Esophagus muscularis mucosa (tissue), 4 donors: ENCODE measurements around the gene KCNJ3. TPM values are rescaled to one million over a fixed set of nuclear protein-coding genes. Genes with fewer than 3 reads are reported as not detected.

Experiments used
- DNase-seq: peaks from one replicate; pipeline ENCODE4 v3.0.0-alpha.2; 2017; ENCODE audit errors: extremely low spot score
- H3K27ac ChIP-seq, 4 donors: fragments of 200-600 bp; sonication (generic); replicated peaks in 1 of 4; 1 replicate in 3 of 4; 2 replicates in 1 of 4; pipeline ENCODE4 v1.5.1; 2016 to 2019; ENCODE audit warnings: mild to moderate bottlenecking in 1 of 4
- H3K27me3 ChIP-seq, 4 donors: fragments of 200-600 bp; sonication (generic); one replicate each; pipeline versions ENCODE4 v1.5.1 to v1.6.0; 2016 to 2019
- H3K36me3 ChIP-seq, 4 donors: fragments of 200-600 bp; sonication (generic); one replicate each; pipeline ENCODE4 v1.5.1; 2016 to 2019
- H3K4me1 ChIP-seq, 4 donors: fragments of 200-600 bp; sonication (generic); one replicate each; pipeline ENCODE4 v1.5.1; 2016 to 2019
- H3K4me3 ChIP-seq, 4 donors: fragments of 200-600 bp; sonication (generic); 1 replicate in 2 of 4; 2 replicates in 2 of 4; pipeline ENCODE4 v1.5.1; 2016 to 2019; ENCODE audit warnings: mild to moderate bottlenecking in 4 of 4, moderate library complexity in 1 of 4
- H3K9me3 ChIP-seq, 4 donors: fragments of 200-600 bp; sonication (generic); 1 replicate in 3 of 4; 2 replicates in 1 of 4; pipeline ENCODE4 v1.5.1; 2016 to 2019
- EP300 ChIP-seq: sonication (generic); formaldehyde crosslinking; IDR thresholded peaks from one replicate; pipeline ENCODE4 v1.6.1; 2017; ENCODE audit warnings: antibody characterized with exemption
- POLR2A ChIP-seq: fragments of 450-650 bp; IDR thresholded peaks from one replicate; pipeline ENCODE4 v1.6.1; 2017; ENCODE audit warnings: antibody characterized with exemption, moderate library complexity, mild to moderate bottlenecking, low read depth
- POLR2AphosphoS5 ChIP-seq, 2 donors: sonication (generic); formaldehyde crosslinking; IDR thresholded peaks; one replicate each; pipeline ENCODE4 v1.6.1; 2017; ENCODE audit warnings: antibody characterized with exemption in 2 of 2
- WGBS: methylation state at CpG from one replicate; pipeline ENCODE4 v1.1.5; 2018; 5-methylcytosine and 5-hydroxymethylcytosine counted together
- intact Hi-C: fragments of 100-400 bp; cut with DNase I; formaldehyde crosslinking; loops from one replicate; pipeline ENCODE4 v1.15.1; 2023
- total RNA-seq, 4 donors: library from RNA; depleted of rRNA; stranded (reverse); fragments of >200 nt; gene quantifications; one replicate each; pipeline versions ENCODE4 v1.1.0 to v1.2.1, GENCODE V29; 2016
- TF ChIP-seq, protein P1 (sequence below), 3 experiments: fragments of 200-600 bp in 2 of 3; fragments of 450-650 bp in 1 of 3; sonication (generic) in 2 of 3; IDR thresholded peaks; one replicate each; pipeline ENCODE4 v1.5.1; 2017 to 2019; ENCODE audit warnings: antibody characterized with exemption in 3 of 3, mild to moderate bottlenecking in 2 of 3, moderate library complexity in 1 of 3

The KCNJ3 gene
- total RNA-seq, 4 donors from 2014 or later: 1.1 to 5.6 (median 4.7) TPM

DNA sequence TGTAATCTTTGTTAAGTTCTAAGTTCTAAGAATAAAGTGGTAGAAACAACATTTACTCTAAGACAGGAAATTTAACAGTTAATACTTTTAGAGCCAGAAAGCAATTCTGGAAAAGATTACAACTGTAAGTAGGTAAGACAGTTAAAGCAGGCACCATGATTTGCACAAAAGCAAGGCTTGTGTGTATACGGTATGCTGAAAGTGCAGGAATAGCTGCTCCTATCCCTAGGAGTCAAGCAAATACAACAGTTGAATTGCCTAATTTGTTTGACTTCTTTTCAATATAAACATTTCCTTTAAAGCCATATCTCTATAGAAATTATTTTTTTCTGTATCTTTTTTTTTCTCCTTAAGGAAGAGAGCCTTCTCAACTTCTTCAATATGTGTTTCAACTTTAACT, 116.4 kb downstream of the KCNJ3 start:
- no peak overlapping the region for H3K27ac ChIP-seq
- intact Hi-C loops: no loop called here
- WGBS: 64% methylated on average over 1 of the region's 1 CpG
- H3K4me3 ChIP-seq: no peak overlapping the region
- H3K9me3 ChIP-seq: no peaks in the 10 kb centered on the region
- H3K4me1 ChIP-seq: no peaks in the 10 kb centered on the region
- no peak for DNase-seq
- H3K36me3 ChIP-seq: no peaks in the 10 kb centered on the region
- TF ChIP-seq POLR2AphosphoS5 (IDR thresholded peaks at IDR 0.05) (no peak), EP300 (no peak), POLR2A (no peak)
- TF ChIP-seq, protein P1, sequence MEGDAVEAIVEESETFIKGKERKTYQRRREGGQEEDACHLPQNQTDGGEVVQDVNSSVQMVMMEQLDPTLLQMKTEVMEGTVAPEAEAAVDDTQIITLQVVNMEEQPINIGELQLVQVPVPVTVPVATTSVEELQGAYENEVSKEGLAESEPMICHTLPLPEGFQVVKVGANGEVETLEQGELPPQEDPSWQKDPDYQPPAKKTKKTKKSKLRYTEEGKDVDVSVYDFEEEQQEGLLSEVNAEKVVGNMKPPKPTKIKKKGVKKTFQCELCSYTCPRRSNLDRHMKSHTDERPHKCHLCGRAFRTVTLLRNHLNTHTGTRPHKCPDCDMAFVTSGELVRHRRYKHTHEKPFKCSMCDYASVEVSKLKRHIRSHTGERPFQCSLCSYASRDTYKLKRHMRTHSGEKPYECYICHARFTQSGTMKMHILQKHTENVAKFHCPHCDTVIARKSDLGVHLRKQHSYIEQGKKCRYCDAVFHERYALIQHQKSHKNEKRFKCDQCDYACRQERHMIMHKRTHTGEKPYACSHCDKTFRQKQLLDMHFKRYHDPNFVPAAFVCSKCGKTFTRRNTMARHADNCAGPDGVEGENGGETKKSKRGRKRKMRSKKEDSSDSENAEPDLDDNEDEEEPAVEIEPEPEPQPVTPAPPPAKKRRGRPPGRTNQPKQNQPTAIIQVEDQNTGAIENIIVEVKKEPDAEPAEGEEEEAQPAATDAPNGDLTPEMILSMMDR (IDR thresholded peaks at IDR 0.05): no peak
- H3K27me3 ChIP-seq: no peaks in the 10 kb centered on the region

DNA sequence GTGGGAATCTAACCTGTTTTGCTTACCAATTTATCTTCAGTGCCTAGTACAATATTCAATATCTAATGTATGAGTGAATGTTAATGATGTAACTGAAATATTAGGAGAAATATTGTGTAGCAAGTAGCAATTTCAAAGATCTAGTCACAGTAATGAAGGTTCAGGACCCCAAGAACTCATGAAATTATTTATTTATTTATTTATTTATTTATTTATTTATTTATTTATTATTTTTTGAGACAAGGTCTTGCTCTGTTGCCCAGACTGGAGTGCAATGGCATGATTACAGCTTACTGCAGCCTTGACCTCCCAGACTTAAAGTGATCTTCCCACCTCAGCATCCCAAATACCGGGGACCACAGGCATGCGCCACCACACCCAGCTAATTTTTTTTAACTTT, 126.9 kb downstream of the KCNJ3 start:
- intact Hi-C loops: no loop called here
- Histone ChIP-seq H3K4me3 (no peak overlapping the region), H3K36me3 (no peaks in the 10 kb centered on the region), H3K27ac (no peak overlapping the region), H3K27me3 (no peaks in the 10 kb centered on the region), H3K4me1 (no peaks in the 10 kb centered on the region), H3K9me3 (no peaks in the 10 kb centered on the region)
- TF ChIP-seq POLR2AphosphoS5 (IDR thresholded peaks at IDR 0.05) (no peak), POLR2A (no peak), EP300 (no peak)
- TF ChIP-seq, protein P1 (IDR thresholded peaks at IDR 0.05): no peak
- WGBS: 48% methylated on average over 2 of the region's 2 CpGs
- no peak for DNase-seq

DNA sequence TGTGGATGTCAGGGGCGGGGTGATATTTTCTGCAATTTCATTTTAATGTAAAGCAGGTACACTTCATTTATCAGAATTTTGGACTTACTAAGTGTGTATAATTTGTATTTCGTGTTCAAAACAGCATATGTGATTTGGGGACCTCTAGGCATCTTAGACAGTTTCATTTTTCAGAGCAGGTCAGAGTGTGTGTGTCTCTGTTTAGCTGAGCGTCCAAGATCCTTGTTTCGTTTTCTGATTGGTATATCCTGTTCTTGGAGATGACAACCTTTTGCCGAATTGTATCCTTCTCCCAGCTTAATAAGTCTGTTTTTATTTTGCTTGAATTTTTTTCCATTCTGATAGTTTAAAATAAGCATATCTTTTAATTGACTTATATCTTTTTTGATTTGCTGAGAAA, 128.3 kb downstream of the KCNJ3 start:
- no peaks in the 10 kb centered on the region for H3K9me3 ChIP-seq
- H3K27me3 ChIP-seq: no peaks in the 10 kb centered on the region
- 61% methylated on average over 5 of the region's 5 CpGs for WGBS
- no peak for TF ChIP-seq POLR2AphosphoS5 (IDR thresholded peaks at IDR 0.05)
- TF ChIP-seq EP300: no peak
- TF ChIP-seq POLR2A: no peak
- TF ChIP-seq, protein P1 (IDR thresholded peaks at IDR 0.05): no peak
- no peaks in the 10 kb centered on the region for H3K36me3 ChIP-seq
- no peaks in the 10 kb centered on the region for H3K4me1 ChIP-seq
- H3K4me3 ChIP-seq: no peak overlapping the region
- intact Hi-C loops: no loop called here
- DNase-seq: no peak
- no peak overlapping the region for H3K27ac ChIP-seq

DNA sequence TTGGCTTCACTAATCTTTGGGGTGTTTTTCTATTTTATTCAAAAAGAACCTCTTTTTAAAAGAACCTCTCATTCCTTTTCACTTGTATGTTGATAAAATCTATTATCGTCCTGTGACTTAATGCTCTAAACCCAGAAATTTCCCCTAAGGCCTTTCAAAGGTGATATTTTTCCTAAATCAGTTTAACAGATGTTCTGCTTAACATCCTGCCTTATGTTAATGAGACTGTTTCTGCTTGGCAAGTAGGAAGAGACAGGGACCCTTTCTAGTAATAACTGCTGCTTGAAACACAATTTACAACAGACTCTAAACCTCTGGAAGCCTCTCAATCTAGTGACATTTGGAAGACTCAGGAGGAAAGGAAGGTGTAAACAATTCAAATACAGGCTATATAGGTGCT, 128.8 kb downstream of the KCNJ3 start:
- Histone ChIP-seq H3K27ac (no peak overlapping the region), H3K27me3 (no peaks in the 10 kb centered on the region), H3K36me3 (no peaks in the 10 kb centered on the region), H3K9me3 (no peaks in the 10 kb centered on the region), H3K4me3 (no peak overlapping the region), H3K4me1 (no peaks in the 10 kb centered on the region)
- DNase-seq: no peak
- no peak for TF ChIP-seq POLR2A
- TF ChIP-seq POLR2AphosphoS5 (IDR thresholded peaks at IDR 0.05): no peak
- TF ChIP-seq, protein P1 (IDR thresholded peaks at IDR 0.05): no peak
- no peak for TF ChIP-seq EP300
- WGBS: 41% methylated on average over 1 of the region's 1 CpG
- intact Hi-C loops: no loop called here

DNA sequence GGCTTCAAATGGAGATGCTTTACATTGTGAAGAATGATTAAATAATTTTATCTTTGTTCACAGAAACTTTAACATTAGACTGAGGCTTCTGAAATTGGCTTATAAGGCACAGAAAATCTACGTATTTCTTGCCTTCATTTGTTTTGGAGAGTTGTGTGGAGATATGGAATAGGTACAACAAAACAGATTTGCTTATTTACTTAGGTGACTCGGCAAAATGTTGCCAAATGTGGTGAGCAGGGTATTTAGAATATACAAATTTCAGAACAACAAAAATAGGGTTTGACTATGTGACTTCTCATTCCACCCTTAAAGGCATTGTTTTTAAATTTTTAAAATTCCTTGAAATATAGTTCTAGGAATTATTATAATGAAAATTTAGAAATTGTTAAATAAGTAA, 134.2 kb downstream of the KCNJ3 start:
- H3K9me3 ChIP-seq: no peaks in the 10 kb centered on the region
- DNase-seq: no peak
- H3K27me3 ChIP-seq: no peaks in the 10 kb centered on the region
- intact Hi-C loops: no loop called here
- TF ChIP-seq POLR2A: no peak
- no peak for TF ChIP-seq EP300
- TF ChIP-seq, protein P1 (IDR thresholded peaks at IDR 0.05): no peak
- no peak for TF ChIP-seq POLR2AphosphoS5 (IDR thresholded peaks at IDR 0.05)
- H3K27ac ChIP-seq: no peak overlapping the region
- 88% methylated on average over 2 of the region's 2 CpGs for WGBS
- H3K4me3 ChIP-seq: no peak overlapping the region
- H3K36me3 ChIP-seq: no peaks in the 10 kb centered on the region
- no peaks in the 10 kb centered on the region for H3K4me1 ChIP-seq
